OCI-LY1 (cell line): Measurements from ENCODE around the gene TLDC2.
"Not testable (repeated sequence)": the region's sequence is repeated elsewhere in the genome, so short reads cannot be mapped to it uniquely, and the experiment has no call there.

Source experiments
- H2AFZ ChIP-seq: fragments of 200-600 bp; sonication (generic), shearing (Covaris generic); 2 replicates; pipeline ENCODE4 v1.6.0; 2014; ENCODE audit warnings: antibody characterized with exemption, mild to moderate bottlenecking, low read length
- H3F3A ChIP-seq: fragments of 200-600 bp; sonication (generic), shearing (Covaris generic); 2 replicates; pipeline ENCODE4 v1.6.0; 2014; ENCODE audit warnings: mild to moderate bottlenecking, antibody characterized with exemption, low read length, moderate library complexity; ENCODE audit not compliant: insufficient read depth
- H3K27ac ChIP-seq: fragments of 200-600 bp; sonication (generic); 2 replicates; pipeline ENCODE4 v1.5.1; 2014; ENCODE audit warnings: low read length, mixed run types, mild to moderate bottlenecking, low read depth; ENCODE audit not compliant: poor library complexity, severe bottlenecking
- H3K27me3 ChIP-seq: fragments of 200-600 bp; sonication (generic); 2 replicates; pipeline ENCODE4 v1.6.0; 2014; ENCODE audit warnings: antibody characterized with exemption, mild to moderate bottlenecking, low read length, moderate library complexity; ENCODE audit not compliant: insufficient read depth
- H3K36me3 ChIP-seq: fragments of 200-600 bp; sonication (generic); 2 replicates; pipeline ENCODE4 v1.6.1; 2014; ENCODE audit warnings: mild to moderate bottlenecking, antibody characterized with exemption, low read length, moderate library complexity, mixed read lengths; ENCODE audit not compliant: insufficient read depth
- H3K4me1 ChIP-seq: fragments of 200-600 bp; sonication (generic); 2 replicates; pipeline ENCODE4 v1.5.1; 2014; ENCODE audit warnings: mild to moderate bottlenecking, low read length, moderate library complexity; ENCODE audit not compliant: insufficient read depth, severe bottlenecking
- H3K4me2 ChIP-seq: fragments of 200-600 bp; sonication (generic), shearing (Covaris generic); 2 replicates; pipeline ENCODE4 v1.6.1; 2014; ENCODE audit warnings: low read length
- H3K4me3 ChIP-seq: fragments of 200-600 bp; sonication (generic); 2 replicates; pipeline ENCODE4 v1.5.1; 2014; ENCODE audit warnings: low read length, low read depth, mild to moderate bottlenecking, mixed read lengths; ENCODE audit not compliant: poor library complexity, severe bottlenecking
- H3K79me2 ChIP-seq: fragments of 200-600 bp; shearing (Covaris generic); 2 replicates; pipeline ENCODE4 v1.6.1; 2016; ENCODE audit warnings: mixed run types, low read length, mixed read lengths; ENCODE audit not compliant: insufficient read depth
- H3K9ac ChIP-seq: fragments of 200-600 bp; sonication (generic), shearing (Covaris generic); 2 replicates; pipeline ENCODE4 v1.6.1; 2014; ENCODE audit warnings: mild to moderate bottlenecking, low read length, mixed read lengths
- H3K9me2 ChIP-seq: fragments of 200-600 bp; sonication (generic), shearing (Covaris generic); 2 replicates; pipeline ENCODE4 v1.6.1; 2014; ENCODE audit warnings: low read depth, mild to moderate bottlenecking, low read length, mixed read lengths
- H3K9me3 ChIP-seq: fragments of 200-600 bp; shearing (Covaris generic); 2 replicates; pipeline ENCODE4 v1.6.1; 2014; ENCODE audit warnings: low read length, mixed read lengths
- H4K20me1 ChIP-seq: fragments of 200-600 bp; sonication (generic), shearing (Covaris generic); 2 replicates; pipeline ENCODE4 v1.6.0; 2016; ENCODE audit warnings: mild to moderate bottlenecking, low read length; ENCODE audit not compliant: insufficient read depth
- CTCF ChIP-seq: fragments of 200-600 bp; sonication (generic), shearing (Covaris generic); IDR thresholded peaks from 2 replicates; pipeline ENCODE4 v1.5.1; 2017; ENCODE audit warnings: mild to moderate bottlenecking, antibody characterized with exemption, low read length, moderate library complexity, mixed read lengths
- EZH2 ChIP-seq: fragments of 200-600 bp; sonication (generic), shearing (Covaris generic); IDR thresholded peaks from 2 replicates; pipeline ENCODE4 v1.8.0; 2017; ENCODE audit warnings: borderline replicate concordance, mixed run types, mild to moderate bottlenecking, antibody characterized with exemption, low read length, moderate library complexity, mixed read lengths

Gene TLDC2

DNA sequence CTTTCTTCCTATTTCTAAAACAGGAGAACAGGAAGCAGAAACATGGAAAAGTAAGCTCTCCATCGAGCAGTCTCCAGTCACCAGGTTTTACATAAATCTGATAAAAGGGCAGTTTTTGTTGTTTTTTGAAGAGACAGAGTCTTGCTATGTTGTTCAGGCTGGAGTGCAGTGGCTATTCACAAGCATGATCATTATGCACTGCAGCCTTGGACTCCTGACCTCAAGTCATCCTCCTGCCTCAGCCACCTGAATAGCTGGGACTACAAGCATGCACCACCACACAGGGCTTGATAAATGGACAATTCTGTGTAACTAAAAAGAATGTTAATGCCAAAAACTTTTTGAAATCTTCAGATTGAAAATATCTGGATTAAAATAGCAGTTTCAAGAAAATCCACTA is 51.8 kb downstream of the TLDC2 start:
- no peak overlapping the region for H3K4me3 ChIP-seq
- H2AFZ ChIP-seq, result no peak overlapping the region
- H3K4me1 ChIP-seq, result no peaks in the 10 kb centered on the region
- peaks cover 36% of the 10 kb centered on the region for H3K36me3 ChIP-seq
- H3K79me2 ChIP-seq, result no peaks in the 10 kb centered on the region
- no peaks in the 10 kb centered on the region for H3K9me3 ChIP-seq
- H4K20me1 ChIP-seq, result no peaks in the 10 kb centered on the region
- H3K9ac ChIP-seq, result no peak overlapping the region
- no peaks in the 10 kb centered on the region for H3K9me2 ChIP-seq
- no peak overlapping the region for H3K4me2 ChIP-seq
- no peaks in the 10 kb centered on the region for H3K27me3 ChIP-seq
- H3K27ac ChIP-seq, result no peak overlapping the region
- 0 out of 2 replicates have a peak, but pooled peaks cover 2% of the 10 kb centered on the region for H3F3A ChIP-seq
- TF ChIP-seq EZH2, result no peak
- TF ChIP-seq CTCF, result no peak

- Histone ChIP-seq H3K9ac (no peak overlapping the region), H3K27me3 (no peaks in the 10 kb centered on the region), H2AFZ (no peak overlapping the region), H3K27ac (no peak overlapping the region), H3K4me1 (no peaks in the 10 kb centered on the region), H3K9me2 (no peaks in the 10 kb centered on the region), H3K36me3 (peaks cover 42% of the 10 kb centered on the region), H3K4me2 (no peak overlapping the region), H3F3A (0 out of 2 replicates have a peak, but pooled peaks cover 2% of the 10 kb centered on the region), H3K4me3 (no peak overlapping the region), H3K79me2 (no peaks in the 10 kb centered on the region), H4K20me1 (no peaks in the 10 kb centered on the region), H3K9me3 (no peaks in the 10 kb centered on the region)
- TF ChIP-seq CTCF, result no peak
- TF ChIP-seq EZH2, result no peak
Observed at GRCh38 chr20:36929290-36929689, 53.4 kb downstream of the TLDC2 start.

DNA sequence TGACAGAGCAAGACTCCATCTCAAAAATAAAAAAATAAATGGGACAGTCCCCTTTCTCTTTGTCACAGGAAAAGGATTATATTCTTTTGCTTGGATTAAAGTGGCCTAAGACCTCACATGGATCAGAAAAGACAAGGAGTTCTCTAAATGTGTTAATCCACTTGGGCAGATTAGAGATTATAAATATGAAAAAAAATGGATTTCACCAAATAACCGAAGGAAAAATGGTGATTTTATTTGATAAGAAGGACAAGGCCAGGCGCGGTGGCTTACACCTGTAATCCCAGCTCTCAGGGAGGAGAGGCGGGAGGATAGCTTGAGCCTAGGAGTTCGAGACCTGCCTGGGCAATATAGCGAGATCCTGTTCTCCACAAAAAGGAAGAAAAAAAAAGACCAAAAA is 53.8 kb downstream of the TLDC2 start:
- Histone ChIP-seq H3K27ac (no peak overlapping the region), H2AFZ (no peak overlapping the region), H3K4me1 (no peaks in the 10 kb centered on the region), H3K9ac (no peak overlapping the region), H3K9me2 (no peaks in the 10 kb centered on the region), H3K79me2 (no peaks in the 10 kb centered on the region), H3F3A (0 out of 2 replicates have a peak, but pooled peaks cover 2% of the 10 kb centered on the region), H3K36me3 (peaks cover 43% of the 10 kb centered on the region), H3K9me3 (no peaks in the 10 kb centered on the region), H3K27me3 (no peaks in the 10 kb centered on the region), H4K20me1 (no peaks in the 10 kb centered on the region), H3K4me3 (no peak overlapping the region), H3K4me2 (no peak overlapping the region)
- no peak for TF ChIP-seq CTCF
- TF ChIP-seq EZH2, result no peak

DNA sequence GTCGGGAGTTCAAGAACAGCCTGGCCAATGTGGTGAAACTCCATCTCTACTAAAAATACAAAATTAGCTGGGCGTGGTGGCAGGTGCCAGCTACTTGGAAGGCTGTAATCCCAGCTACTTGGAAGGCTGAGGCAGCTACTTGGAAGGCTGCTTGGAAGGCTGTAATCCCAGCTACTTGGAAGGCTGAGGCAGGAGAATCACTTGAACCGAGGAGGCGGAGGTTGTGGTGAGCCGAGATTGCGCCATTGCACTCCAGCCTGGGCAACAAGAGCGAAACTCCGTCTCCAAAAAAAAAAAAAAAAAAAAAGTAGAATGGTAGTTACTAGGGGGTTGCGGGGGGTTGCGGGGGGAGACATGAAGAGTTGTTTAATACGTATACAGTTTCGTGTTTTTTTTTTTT is 56.1 kb downstream of the TLDC2 start:
- H3K4me2 ChIP-seq, H4K20me1 ChIP-seq, H3K9ac ChIP-seq, H3K9me3 ChIP-seq, H3K4me1 ChIP-seq, H3K4me3 ChIP-seq, H3F3A ChIP-seq, H3K27ac ChIP-seq, H3K27me3 ChIP-seq, H2AFZ ChIP-seq, H3K9me2 ChIP-seq, H3K79me2 ChIP-seq: not testable (repeated sequence)
- peaks cover 43% of the 10 kb centered on the region for H3K36me3 ChIP-seq
